ENCODE data around the gene MUSK.

Gene MUSK

GRCh38 chr9:110828264-110828663, 159.7 kb downstream of the MUSK start:
- TF ChIP-seq, protein P1, sequence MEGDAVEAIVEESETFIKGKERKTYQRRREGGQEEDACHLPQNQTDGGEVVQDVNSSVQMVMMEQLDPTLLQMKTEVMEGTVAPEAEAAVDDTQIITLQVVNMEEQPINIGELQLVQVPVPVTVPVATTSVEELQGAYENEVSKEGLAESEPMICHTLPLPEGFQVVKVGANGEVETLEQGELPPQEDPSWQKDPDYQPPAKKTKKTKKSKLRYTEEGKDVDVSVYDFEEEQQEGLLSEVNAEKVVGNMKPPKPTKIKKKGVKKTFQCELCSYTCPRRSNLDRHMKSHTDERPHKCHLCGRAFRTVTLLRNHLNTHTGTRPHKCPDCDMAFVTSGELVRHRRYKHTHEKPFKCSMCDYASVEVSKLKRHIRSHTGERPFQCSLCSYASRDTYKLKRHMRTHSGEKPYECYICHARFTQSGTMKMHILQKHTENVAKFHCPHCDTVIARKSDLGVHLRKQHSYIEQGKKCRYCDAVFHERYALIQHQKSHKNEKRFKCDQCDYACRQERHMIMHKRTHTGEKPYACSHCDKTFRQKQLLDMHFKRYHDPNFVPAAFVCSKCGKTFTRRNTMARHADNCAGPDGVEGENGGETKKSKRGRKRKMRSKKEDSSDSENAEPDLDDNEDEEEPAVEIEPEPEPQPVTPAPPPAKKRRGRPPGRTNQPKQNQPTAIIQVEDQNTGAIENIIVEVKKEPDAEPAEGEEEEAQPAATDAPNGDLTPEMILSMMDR (IDR thresholded peaks at IDR 0.05; ENCODE audit: insufficient read depth, low read depth, low read length, missing control alignments): no peak

GRCh38 chr9:110830495-110830894, 161.9 kb downstream of the MUSK start:
- TF ChIP-seq, protein P1 (IDR thresholded peaks at IDR 0.05; ENCODE audit: insufficient read depth, low read depth, low read length, missing control alignments): no peak
- H3K4me3 ChIP-seq (ENCODE audit: low read depth, low read length): no peak overlapping the region
- DNase-seq (ENCODE audit: low read depth): no peak

More at GRCh38 chr9:110828264-110828663, 159.7 kb downstream of the MUSK start:
- no peak for DNase-seq (ENCODE audit: low read depth)
- H3K4me3 ChIP-seq (ENCODE audit: low read depth, low read length): no peak overlapping the region

- no peak overlapping the region for H3K4me3 ChIP-seq (ENCODE audit: low read depth, low read length)
- TF ChIP-seq, protein P1 (IDR thresholded peaks at IDR 0.05; ENCODE audit: insufficient read depth, low read depth, low read length, missing control alignments): no peak
These were observed 164.3 kb downstream of the MUSK start for GRCh38 chr9:110832926-110833325.

DNA sequence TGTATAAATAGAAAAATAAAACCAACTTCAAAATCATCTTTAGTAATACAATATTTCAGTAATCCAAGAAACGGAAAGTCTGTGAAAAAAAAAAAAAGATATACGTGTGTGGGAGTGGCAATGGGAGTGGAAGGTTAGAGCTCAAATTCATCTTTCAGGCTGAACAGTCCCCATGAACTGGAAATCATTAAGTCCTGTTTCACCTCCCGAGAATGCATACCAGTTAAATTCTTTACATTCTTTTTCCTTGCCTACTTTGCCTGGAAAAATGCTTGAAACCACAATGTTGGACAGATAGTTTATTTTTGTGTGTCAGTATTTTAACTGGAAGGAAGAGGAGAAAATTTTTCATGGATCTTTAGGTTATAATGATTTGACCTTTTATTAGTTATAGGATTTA, 166.8 kb downstream of the MUSK start:
- no peak for DNase-seq (ENCODE audit: low read depth)
- H3K4me3 ChIP-seq (ENCODE audit: low read depth, low read length): no peak overlapping the region
- TF ChIP-seq, protein P1 (IDR thresholded peaks at IDR 0.05; ENCODE audit: insufficient read depth, low read depth, low read length, missing control alignments): no peak

More at GRCh38 chr9:110832926-110833325, 164.3 kb downstream of the MUSK start:
- DNase-seq (ENCODE audit: low read depth): no peak

DNA sequence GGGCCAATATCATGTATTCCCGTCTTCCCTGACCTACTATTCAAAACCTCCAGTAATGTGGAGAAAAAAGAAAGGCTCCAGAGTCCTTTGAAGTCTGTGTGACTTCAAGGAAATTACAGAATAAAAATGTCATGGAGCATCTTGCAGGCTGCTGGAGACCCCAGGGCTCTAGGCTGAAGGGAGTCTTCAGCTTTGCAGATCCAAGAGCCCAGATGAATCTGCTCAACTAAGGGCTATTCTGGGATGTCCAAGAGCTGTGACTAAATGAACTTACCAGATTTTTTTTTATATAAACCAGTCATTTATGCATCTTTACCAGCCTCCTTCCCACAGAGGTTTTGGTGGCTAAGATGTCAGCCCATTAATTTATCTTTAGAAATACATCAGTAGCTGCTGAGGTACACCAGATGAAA, 167.3 kb downstream of the MUSK start:
- DNase-seq (ENCODE audit: low read depth): no peak
- TF ChIP-seq, protein P1 (IDR thresholded peaks at IDR 0.05; ENCODE audit: insufficient read depth, low read depth, low read length, missing control alignments): no peak
- no peak overlapping the region for H3K4me3 ChIP-seq (ENCODE audit: low read depth, low read length)

GRCh38 chr9:110837401-110838005, 168.9 kb downstream of the MUSK start:
- H3K4me3 ChIP-seq (ENCODE audit: low read depth, low read length): no peak overlapping the region
- TF ChIP-seq, protein P1 (IDR thresholded peaks at IDR 0.05; ENCODE audit: insufficient read depth, low read depth, low read length, missing control alignments): no peak
- peak; percentile 38 for DNase-seq (ENCODE audit: low read depth)

- TF ChIP-seq, protein P1 (IDR thresholded peaks at IDR 0.05; ENCODE audit: insufficient read depth, low read depth, low read length, missing control alignments): peak; percentile 17
- H3K4me3 ChIP-seq (ENCODE audit: low read depth, low read length): no peak overlapping the region
- peak; percentile 57 for DNase-seq (ENCODE audit: low read depth)
These were observed 173.6 kb downstream of the MUSK start for GRCh38 chr9:110842169-110842568.

Data from GM12865 (cell line).